CD4-positive, alpha-beta T cell treated with Interleukin-6 for 4 hours (primary cell): ENCODE measurements around the gene NKD1.
"Not testable (repeated sequence)": the region's sequence is repeated elsewhere in the genome, so short reads cannot be mapped to it uniquely, and the experiment has no call there.

ENCODE experiments used
- DNase-seq: peaks from one replicate; pipeline ENCODE4 v3.0.0-alpha.2; 2020; ENCODE audit warnings: mixed read lengths

The NKD1 gene, protein sequence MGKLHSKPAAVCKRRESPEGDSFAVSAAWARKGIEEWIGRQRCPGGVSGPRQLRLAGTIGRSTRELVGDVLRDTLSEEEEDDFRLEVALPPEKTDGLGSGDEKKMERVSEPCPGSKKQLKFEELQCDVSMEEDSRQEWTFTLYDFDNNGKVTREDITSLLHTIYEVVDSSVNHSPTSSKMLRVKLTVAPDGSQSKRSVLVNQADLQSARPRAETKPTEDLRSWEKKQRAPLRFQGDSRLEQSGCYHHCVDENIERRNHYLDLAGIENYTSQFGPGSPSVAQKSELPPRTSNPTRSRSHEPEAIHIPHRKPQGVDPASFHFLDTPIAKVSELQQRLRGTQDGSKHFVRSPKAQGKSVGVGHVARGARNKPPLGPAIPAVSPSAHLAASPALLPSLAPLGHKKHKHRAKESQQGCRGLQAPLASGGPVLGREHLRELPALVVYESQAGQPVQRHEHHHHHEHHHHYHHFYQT

DNA sequence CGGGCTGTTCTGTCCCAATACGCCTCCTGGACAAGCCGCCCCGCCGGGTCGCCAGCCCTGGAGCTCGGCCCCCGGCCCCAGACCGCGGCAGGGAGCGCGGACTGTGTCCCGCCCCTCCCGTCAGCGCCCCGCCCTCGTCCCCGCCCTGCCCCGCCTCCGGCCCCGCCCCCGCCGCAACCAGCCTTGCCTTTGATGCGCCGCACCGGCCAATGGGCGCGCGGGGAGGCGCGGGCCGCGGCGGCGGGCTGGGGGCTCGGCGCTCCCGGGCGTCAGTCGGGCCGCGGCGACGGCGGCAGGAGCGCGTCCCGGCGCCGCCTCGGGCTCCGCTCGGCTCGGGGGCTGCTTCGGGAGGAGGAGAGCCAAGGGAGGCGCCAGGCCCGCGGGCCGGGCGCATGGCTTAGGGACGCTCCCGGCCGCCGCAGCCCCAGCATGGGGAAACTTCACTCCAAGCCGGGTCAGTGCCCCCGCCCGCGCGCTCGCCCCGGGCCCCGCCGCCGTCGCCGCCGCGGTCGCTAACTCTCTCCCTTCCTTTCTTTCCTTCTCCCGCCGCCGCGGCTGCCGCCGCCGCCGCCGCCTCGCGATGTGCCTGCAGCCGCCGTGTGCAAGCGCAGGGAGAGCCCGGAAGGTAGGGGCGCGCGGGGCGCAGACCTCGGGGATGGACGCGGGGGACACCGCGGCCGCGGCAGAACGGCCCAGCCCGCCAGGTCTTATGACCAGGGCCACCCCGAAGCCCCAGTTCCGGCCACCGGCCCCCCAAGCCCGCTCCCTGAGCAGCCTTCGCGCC, at the start of gene NKD1:
NKD1 (plus strand) TSS at position 272 of the 784 bp plus-strand sequence; CDS start at position 430, 158 bp downstream.
- DNase-seq = peak; percentile 82

DNA sequence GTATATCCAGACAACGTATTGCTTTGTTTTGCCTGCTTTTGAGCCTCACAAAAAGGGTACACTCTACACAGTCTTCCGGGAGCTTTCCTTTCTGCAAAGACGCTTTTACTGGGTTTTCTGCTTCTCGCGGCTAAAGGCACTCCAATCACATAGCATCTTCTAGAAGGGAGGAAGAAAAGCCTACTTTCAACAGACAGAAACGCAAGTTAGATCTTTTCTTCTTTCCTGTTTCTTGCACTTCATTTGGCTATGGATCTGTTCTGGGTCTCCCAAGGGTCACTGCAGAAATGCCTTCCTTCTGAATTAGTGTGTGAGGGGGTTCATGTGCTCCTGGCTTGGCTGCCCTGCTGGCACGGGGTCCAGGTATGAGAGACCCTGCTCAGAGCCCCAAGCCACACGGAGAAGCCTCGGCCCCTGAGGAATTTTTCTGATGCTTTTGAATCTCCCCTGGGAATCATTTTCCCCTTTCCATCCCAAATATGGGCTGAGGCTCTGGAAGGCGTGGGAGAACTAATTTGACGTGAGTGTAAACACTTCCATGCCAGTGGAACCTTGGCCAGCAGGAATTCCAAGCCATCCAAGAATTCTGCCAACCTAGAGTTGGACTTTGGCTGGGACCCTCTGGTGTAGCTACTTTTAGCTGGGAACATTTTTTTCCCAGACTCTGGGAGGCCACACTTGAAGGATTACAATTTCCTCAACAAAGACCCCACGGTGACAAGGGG, 49.6 kb upstream of the NKD1 start:
- DNase-seq = no peak

DNA sequence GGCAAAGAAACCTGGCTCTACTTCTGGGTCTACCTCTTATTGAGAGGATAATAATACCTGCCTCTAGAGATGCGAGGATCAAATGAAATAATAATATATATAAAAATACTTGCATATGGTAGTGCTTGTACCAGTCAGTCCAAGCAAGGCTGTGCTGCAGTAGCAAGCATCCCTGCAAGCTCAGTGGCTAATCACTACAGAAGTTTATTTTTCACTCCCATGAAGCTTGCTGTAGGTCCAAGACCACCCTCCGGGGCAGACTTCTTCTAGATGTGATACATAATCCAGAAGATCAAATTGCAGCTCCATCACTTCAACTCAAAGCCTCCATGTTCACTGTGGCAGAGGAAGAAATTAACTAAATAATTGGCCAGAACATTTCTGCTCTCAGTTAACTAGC, 48.9 kb upstream of the NKD1 start:
- no peak for DNase-seq

DNA sequence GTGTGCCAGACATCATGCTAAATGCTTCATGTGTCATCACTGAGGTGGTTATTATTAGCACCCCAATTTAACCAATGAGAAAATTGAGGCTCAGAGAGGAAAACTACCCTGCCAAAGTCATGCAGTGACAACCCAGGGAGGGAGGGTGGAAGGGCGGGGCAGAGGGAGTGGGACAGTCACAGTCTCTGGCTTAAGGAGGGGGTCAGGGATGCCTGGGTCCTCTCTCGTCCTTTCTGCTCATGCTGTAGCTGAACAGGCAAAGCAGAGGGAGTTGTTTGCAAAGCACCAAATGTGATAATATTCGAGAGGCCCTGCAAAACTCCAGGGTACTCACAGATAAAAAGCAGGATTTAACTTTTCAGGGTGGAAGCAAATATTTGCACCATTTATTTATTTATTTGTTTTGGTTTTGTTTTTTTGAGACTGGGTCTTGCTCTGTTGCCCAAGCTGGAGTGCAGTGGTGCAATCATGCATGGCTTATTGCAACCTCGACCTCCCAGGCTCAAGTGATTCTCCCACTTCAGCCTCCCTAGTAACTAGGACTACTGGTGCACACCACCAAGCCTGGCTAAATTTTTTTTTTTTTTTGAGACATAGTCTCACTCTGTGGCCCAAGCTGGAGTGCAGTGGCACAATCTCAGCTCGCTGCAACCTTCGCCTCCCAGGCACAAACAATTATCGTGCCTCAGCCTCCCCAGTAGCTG, 47.9 kb upstream of the NKD1 start:
- DNase-seq = no peak

DNA sequence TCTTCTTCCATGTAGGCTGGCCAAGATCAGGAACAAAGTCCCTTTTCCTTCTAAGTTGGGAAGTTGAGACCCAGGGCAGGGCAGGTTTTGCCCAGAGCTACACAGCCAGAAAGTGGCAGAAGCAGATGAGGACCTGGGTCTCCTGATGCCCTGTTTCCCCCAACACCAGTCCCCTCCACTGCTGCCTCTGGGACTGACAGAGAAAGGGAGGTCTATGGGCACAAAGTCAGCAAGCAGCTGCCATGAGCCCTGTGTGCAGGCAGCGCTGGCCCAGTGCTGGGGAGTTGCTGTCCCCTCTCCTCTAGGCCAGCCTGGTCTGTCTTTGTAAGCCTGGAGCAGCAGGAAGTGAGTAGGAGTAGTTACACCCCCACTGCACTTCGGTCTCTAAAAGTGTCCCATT, 46.9 kb upstream of the NKD1 start:
- no peak for DNase-seq

DNA sequence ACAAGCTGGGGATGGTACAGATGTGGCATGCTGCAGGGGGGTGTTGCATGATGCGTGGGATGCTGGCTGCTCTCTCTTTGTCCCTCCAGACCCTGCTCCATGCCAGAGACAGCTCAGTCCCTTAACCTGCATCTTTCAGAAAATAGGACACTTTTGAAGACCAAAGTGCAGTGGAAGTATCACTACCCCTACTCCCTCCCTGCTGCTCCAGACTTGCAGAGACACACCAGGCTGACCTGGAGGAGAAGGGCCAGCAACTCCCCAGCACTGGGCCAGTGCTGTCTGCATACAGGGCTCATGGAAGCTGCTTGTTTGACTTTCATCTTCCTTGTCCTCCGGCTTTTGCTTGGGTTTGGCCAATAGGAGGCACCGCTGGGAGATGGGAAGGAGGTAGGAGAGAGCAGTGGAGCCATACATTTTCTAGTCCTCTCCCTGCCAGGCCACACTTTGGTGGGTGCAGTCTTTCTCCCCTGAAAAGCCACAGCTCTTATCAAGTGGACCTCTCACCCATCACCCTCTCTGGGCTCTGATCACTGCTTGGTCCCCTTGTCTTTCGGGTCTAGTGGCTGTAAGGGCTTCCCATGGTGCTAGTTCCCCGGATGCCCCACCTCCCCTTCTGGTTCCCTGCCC, 46.1 kb upstream of the NKD1 start:
- DNase-seq = no peak

DNA sequence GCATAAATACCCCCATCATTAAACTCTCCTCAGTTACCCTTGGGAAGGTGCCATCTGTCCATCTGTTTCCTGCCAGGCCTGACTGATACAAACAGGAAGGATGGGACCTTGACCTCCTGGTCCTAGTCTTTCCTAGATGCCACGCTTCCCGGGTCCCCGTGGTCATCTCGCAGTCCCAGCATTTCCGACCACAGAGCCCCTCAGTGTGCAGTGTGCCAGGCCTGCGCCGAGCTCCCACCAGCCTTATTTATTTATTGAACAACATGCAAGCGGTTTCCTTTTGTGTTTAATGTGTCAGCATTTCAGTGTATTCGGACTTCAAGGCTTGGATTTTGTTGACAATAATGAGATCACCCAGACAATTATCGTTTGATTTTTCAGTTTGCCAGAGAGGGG, 45.6 kb upstream of the NKD1 start:
- DNase-seq = no peak

DNA sequence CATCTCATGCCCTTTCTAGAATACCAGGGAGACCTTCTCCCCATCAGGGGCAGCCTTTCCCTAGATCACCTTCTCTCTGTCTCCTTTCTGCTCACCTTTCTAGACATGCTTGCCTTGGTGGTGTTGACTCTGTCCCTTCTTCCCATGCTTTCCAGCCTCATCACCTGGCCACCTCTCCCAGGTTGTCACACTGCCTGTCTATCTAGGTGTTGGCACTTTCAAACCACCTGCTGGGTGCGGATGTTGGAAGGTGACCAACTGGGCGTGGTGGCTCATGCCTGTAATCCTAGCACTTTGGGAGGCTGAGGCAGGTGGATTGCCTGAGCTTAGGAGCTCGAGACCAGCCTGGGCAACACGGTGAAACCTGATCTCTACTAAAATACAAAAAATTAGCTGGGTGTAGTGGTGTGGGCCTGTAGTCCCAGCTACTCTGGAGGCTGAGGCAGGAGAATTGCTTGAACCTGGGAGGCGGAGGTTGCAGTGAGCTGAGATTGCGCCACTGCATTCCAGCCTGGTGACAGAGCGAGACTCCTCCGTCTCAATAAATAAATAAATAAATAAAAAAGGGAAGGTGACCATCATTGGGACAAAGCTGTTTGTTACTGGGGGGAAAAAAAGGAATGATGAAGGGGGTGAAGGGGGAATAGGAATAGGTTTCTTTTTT, 44.2 kb upstream of the NKD1 start:
- not testable (repeated sequence) for DNase-seq

DNA sequence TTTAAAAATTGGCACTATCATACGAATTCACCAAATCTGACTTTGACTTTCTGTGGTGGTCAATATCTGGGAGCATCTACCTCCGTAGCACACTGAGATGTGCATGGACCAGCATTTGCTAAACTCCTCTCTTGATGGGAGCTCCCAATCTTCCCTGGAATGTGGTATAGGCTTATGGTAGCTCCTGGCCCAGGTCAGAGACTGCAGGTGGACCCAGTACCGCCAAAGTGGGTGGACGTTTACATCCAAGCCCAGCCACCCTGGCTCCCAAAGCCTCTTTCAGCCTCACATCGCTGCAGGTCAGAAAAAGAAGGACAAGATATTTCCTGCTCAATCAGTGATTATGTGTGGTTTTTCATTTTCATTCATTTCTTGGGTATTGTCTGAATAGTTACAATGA, 43.1 kb upstream of the NKD1 start:
- no peak for DNase-seq

DNA sequence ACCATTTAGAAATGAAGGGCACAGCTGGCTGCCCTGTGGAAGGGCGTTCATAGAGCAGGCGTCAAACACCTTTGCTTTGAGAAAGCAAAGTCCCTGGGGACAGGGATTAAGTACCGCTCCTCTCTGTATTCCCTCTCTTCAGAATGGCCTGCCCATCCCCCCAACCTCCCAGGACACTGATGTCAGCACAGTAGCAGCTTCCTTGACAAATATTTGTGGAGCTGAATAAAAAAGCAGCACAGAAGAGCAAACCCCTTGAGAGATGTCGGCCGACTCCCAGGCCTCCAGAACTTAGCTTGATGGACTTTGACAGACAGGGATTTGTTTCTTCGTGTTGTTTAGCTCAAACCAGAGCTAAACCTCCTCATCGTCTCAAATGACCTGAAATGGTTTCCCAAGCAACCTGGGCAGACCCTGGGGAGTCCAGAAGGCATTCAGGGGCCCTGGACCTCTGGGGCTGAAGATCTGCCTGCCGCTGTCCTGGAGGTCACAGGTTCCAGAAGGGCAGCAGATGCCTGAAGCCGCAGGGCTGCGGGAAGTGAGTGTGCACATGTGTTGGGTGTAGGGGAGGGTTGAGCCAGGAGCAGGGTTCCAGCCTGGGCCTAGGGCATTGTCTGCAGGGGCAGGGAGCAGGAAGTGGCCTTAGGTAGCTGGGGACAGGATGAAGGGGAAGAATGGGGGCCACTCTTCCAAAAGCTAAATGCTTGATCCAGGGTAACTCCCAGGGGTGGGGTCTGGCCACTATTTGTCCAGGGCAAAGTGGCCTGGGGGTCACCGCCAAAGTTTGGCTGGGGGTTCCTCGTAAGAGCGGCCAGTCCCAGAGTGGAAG, 42.3 kb upstream of the NKD1 start:
- no peak for DNase-seq

DNA sequence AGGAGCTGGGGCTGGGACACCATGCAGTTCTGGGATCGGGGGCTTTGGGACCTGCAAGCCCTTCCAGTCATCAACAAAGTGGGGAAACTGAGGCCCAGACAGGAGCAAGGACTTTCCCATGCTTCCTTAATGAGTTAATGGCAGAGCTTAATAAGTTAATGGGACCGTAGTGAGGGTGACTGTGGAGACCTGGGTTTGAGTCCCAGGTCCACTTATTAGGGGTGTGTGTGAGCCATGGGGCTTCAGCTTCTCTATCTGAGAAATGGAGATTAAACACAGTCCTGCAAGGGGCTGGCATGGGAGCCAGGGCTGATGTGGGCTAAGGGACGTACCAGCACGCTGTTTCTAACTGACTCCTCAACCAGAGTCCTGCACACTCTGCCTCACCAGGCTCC, 41.7 kb upstream of the NKD1 start:
- no peak for DNase-seq

DNA sequence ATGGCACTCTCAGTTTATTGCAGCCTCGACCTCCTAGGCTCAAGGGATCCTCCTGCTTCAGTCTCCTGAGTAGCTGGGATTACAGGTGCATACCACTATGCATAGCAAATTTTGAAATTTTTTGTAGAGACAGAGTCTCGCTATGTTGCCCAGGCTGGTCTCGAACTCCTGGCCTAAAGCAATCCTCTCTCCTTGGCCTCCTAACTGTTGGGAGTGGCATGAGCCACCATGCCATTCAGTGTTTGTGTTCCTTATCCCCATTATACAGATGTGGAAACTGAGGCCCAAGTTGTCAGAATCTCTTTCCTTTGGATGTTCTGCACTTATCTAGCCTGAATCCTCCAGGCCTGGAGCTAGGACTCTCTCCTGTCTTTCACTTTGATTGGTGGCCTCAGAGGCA, 40.8 kb upstream of the NKD1 start:
- no peak for DNase-seq

DNA sequence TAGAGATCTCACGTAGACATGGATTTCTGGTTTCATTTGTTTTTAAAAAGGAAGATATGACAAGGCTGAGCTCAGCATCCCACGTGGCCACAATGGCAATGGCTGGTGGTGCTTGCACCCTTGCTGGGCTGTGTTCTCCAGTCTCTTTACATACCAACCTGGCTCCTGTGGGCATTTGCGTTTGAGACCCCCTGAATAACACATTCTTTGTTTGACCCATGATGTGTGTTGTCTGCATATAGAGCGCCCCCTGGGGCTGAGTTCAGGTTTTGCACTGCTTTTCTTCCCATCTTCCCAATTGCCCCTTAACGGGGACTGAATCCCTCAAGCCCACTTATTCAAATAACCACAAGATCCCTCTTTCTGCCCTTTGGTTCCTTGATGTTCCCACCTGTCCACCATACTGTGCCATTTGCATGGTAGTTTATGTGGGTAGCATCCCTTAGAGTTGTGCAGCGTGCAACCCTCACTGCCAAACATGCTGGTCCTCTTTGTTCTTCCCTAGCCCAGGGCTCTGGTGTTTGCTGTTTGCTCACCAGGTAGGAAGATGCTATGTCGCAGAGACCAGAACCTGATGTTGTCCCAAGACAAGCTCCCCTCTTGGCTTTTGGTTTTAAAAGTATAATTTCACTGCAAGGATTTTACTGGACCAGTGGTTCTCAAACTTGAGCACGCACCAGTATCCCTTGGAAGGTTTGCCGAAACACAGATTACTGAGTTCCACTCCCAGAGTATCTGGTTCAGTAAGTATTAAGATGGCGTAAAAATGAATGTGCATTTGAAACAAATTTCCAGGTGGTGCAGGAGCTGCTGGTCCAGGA, 38.5 kb upstream of the NKD1 start:
- DNase-seq = peak; percentile 58

DNA sequence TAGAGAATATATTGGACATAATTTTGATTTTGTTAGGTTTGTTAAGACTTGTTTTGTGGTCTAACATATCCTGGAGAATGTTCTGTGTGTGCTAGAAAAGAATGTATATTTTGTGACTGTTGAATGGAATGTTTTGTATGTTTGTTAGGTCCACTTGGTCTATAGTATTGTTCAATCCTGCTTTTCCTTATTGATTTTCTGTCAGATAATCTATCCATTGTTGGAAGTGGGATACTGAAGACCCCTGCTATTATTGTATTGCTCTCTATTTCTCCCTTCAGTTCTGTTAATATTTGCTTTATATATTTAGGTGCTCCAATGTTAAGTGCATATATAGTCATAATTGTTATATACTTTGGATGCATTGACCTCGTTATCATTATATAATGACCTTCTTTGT, 33.0 kb upstream of the NKD1 start:
- no peak for DNase-seq

DNA sequence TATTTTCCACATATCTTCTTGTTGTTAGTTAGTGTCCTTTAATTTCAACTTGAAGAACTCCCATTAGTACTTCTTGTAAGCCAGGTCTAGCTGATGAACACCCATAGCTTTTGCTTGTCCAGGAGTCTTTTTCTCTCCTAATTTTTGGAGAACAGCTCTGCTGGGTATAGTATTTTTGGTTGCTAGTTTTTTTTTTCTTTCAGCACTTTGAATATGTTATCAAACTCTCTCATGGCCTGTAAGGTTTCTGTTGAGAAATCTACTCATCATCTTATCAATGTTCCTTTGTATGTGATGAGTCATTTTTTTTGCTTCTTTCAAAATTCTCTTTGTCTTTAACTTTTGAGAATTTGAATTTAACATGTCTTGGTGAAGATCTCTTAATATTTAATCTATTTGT, 31.8 kb upstream of the NKD1 start:
- no peak for DNase-seq

DNA sequence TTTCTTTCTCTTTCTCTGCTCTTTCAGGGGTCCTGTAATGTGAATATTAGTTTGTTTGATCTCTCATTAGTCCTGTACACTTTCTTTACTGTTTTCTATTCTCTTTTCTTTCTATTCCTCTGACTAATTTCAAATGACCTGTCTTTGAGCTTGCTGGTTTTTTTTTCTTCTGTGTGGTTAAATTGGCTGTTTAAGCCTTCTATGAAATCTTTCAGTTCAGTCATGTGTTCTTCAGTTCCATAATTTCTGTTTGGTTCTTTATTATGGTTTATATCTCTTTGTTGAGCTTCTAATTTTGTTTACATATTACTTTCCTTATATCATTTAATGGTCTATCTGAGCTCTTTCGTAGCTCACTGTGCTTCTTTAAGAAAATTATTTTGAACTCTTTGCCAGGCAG, 31.3 kb upstream of the NKD1 start:
- no peak for DNase-seq

DNA sequence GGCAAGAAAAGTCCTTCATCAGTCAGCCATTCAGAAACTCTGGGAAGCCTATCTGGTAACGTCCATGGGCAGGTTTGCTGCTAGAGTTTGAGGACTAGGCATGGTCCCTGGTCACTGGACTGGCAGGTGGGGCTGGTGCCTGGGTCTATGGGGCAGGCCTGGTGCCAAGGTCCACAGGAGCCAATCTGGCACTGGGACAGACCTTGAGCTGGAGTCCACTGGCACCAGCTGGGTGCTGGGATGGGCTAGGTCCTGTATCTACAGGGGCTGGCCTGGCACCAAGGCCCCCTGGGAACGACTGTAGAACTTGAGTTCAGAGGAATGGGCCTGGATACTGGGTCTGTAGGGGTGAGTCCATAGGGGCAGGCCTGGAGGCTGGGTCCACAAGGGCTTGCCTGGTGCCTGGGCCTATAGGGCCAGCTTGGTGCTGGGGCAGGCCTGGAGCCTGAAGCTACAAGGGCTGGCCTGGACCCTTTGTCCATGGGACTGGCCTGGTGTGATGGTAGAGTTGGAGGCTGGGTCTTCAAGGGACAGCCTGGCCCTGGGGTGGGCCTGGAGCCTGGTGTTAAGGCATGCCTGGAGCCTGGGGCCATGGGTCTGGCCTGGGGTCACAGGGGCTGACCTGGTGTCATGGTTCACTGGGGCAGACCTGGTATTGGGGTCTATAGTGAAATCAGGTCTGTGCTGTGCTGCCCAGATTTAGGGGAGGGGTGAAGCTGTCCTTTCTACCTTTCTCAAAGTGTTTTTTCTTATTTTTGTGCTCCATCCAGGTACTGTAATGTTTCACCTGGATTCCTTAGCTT, 30.5 kb upstream of the NKD1 start:
- DNase-seq = no peak

DNA sequence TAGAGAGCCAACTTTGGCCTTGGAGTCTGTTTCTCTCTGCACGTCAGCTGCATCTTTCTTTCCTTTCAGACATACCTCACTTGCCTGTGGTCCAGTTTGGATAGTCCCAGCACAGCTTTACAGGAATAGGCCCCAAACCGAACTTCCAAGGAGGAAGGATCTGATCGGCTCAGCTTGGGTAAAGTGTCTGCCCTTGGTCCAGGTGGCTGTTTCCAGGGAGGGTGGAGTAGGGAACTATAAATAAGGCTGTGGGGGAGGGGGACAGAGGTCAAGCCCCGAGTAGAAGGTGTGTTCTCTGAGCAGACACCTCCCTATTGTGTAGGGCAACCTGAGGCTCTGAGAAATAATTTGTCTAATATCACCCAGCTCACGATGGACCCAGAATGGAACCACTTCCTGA, 29.2 kb upstream of the NKD1 start:
- no peak for DNase-seq

DNA sequence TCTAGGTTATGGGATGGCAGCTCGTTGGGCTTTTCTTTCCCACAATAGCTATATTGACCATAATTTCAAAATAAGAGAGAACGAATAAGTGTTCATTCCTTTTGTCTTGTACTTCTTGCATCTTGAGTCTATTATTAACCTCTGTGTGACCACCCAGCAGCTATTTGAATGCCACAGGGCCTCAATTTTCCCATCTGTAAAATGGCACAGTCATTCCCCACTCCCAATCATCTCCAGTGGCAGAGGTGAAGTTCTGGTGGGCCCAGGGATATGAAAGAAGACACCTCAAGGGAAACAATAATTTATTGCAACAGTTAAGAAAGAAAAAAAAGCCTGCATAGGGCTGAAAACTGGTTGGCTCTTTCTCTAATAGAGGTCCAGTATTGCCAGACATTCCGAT, 28.6 kb upstream of the NKD1 start:
- DNase-seq = no peak
